K562 (cell line): ENCODE data around the gene CUL2. TPM values are rescaled to one million over a fixed set of nuclear protein-coding genes. Genes with fewer than 3 reads are reported as not detected.
A peak's percentile ranks its signal among the peaks of the same experiment; 100 is the strongest.

Source experiments
- ATAC-seq: fragments of 200-7000 bp; cut with Tn5 transposase; 3 replicates; pipeline ENCODE4 v1.9.1; 2020; ENCODE audit warnings: moderate library complexity
- BruUV-seq: library from RNA; stranded (reverse); fragments of 400-500 nt; replicated peaks from 2 replicates; lab custom pipeline; 2021; lab: Mats Ljungman, UMichigan
- CTCF ChIA-PET: fragments of 300-600 bp; formaldehyde crosslinking; extraction: SDS; loops from one replicate; lab custom pipeline; 2021; ENCODE audit warnings: low intra/inter-chr PET ratio; lab: Yijun Ruan, JAX
- POLR2A ChIA-PET: fragments of 300-600, 350-650 bp; sonication (Branson Sonifier 250); formaldehyde crosslinking; extraction: SDS; loops from one replicate; lab custom pipeline; 2021; ENCODE audit warnings: antibody characterized with exemption, inconsistent platforms; lab: Yijun Ruan, JAX
- DNase-seq, 4 experiments: peaks; one replicate each; pipeline versions ENCODE4 v3.0.0 to v3.0.0-alpha.2; 2011 to 2018; ENCODE audit warnings: low spot score in 3 of 4, mixed read lengths in 3 of 4; ENCODE audit errors: extremely low read depth in 1 of 4
- FAIRE-seq: peaks from 2 replicates; lab custom pipeline; 2011; peaks lifted over from hg19 to GRCh38; lab: Jason Lieb, UNC
- H2AFZ ChIP-seq: 2 replicates; pipeline ENCODE4 v1.6.0; 2011; ENCODE audit warnings: low read depth, low read length, control low read depth, inconsistent platforms
- H3K27ac ChIP-seq: fragments of 200-600 bp; 3 replicates; pipeline ENCODE4 v1.8.0; 2011; ENCODE audit warnings: low read depth, mild to moderate bottlenecking, control low read depth, inconsistent platforms, low read length, moderate library complexity, mixed read lengths; ENCODE audit errors: extremely low read depth
- H3K27me3 ChIP-seq, 2 experiments: fragments of 300-600 bp in 1 of 2; 2 replicates in 1 of 2; 3 replicates in 1 of 2; pipeline versions ENCODE4 v1.6.0 to v1.8.0; 2011; ENCODE audit warnings: inconsistent platforms in 2 of 2, low read length in 2 of 2, mild to moderate bottlenecking in 1 of 2, mixed read lengths in 1 of 2, moderate library complexity in 1 of 2; ENCODE audit not compliant: control insufficient read depth in 2 of 2, insufficient read depth in 2 of 2
- H3K36me3 ChIP-seq: fragments of 300-600 bp; 3 replicates; pipeline ENCODE4 v1.8.0; 2011; ENCODE audit warnings: mild to moderate bottlenecking, low read length, inconsistent platforms; ENCODE audit not compliant: control insufficient read depth, insufficient read depth
- H3K4me1 ChIP-seq, 2 experiments: fragments of 200-600 bp in 1 of 2; replicated peaks in 1 of 2; 2 replicates in 1 of 2; 3 replicates in 1 of 2; pipeline versions ENCODE4 v1.5.1 to v1.8.0; 2011; ENCODE audit warnings: inconsistent platforms in 2 of 2, low read length in 2 of 2, mild to moderate bottlenecking in 1 of 2, mixed read lengths in 1 of 2, moderate library complexity in 1 of 2; ENCODE audit not compliant: control insufficient read depth in 2 of 2, insufficient read depth in 2 of 2
- H3K4me2 ChIP-seq: 2 replicates; pipeline ENCODE4 v1.6.1; 2011; ENCODE audit warnings: low read length, control low read depth, inconsistent platforms, mixed read lengths; ENCODE audit not compliant: insufficient read depth
- H3K4me3 ChIP-seq: fragments of 200-600 bp; sonication (generic), shearing (Covaris generic); 2 replicates; pipeline ENCODE4 v1.5.1; 2016; ENCODE audit warnings: control low read depth, inconsistent platforms
- H3K79me2 ChIP-seq: fragments of 200-600 bp; 3 replicates; pipeline ENCODE4 v1.8.0; 2011; ENCODE audit warnings: low read length, inconsistent platforms; ENCODE audit not compliant: control insufficient read depth, insufficient read depth
- H3K9ac ChIP-seq, 2 experiments: 2 replicates each; pipeline versions ENCODE4 v1.6.0 to v1.6.1; 2011; ENCODE audit warnings: low read depth in 2 of 2, low read length in 2 of 2, control low read depth in 1 of 2, inconsistent platforms in 1 of 2, mild to moderate bottlenecking in 1 of 2, mixed read lengths in 1 of 2; ENCODE audit not compliant: insufficient read depth in 1 of 2
- H3K9me1 ChIP-seq: one replicate; pipeline ENCODE4 v1.6.0; 2011; ENCODE audit warnings: inconsistent platforms, mild to moderate bottlenecking, low read length, moderate library complexity; ENCODE audit not compliant: control insufficient read depth, insufficient read depth
- H3K9me3 ChIP-seq: replicated peaks from 2 replicates; pipeline ENCODE4 v1.5.1; 2011; ENCODE audit warnings: low read depth, low read length, inconsistent platforms; ENCODE audit not compliant: control insufficient read depth, insufficient read depth
- H4K20me1 ChIP-seq: replicated peaks from 2 replicates; pipeline ENCODE4 v1.6.1; 2011; ENCODE audit warnings: low read length, inconsistent platforms, mixed read lengths; ENCODE audit not compliant: control insufficient read depth, insufficient read depth
- ELF4 ChIP-seq: fragments of 450-650 bp; formaldehyde crosslinking; IDR thresholded peaks from 2 replicates; pipeline ENCODE4 v1.4.0; 2022; ENCODE audit warnings: missing genetic modification characterization
- ZNF830 ChIP-seq: fragments of 250-450 bp; sonication (Bioruptor Pico); IDR thresholded peaks from 2 replicates; pipeline ENCODE4 v1.5.0; 2021; ENCODE audit warnings: mild to moderate bottlenecking
- WGBS: fragments of 100-300 bp; shearing (Covaris generic); methylation state at CpG from one replicate; pipeline ENCODE4 v1.1.6; 2016; ENCODE audit warnings: low coverage, mixed read lengths; ENCODE audit not compliant: insufficient coverage; ENCODE audit errors: missing lambda C conversion rate; 5-methylcytosine and 5-hydroxymethylcytosine counted together
- in situ Hi-C: fragments of 300-500 bp; cut with MboI; formaldehyde crosslinking; loops from 4 replicates; pipeline ENCODE4 v1.15.0; 2018; ENCODE audit warnings: inconsistent platforms, mixed read lengths
- intact Hi-C: fragments of 100-400 bp; cut with micrococcal nuclease; formaldehyde crosslinking; loops from 2 replicates; pipeline ENCODE4 v1.14.2; 2022
- polyA plus RNA-seq, 8 experiments: library from polyadenylated mRNA; depleted of rRNA in 4 of 8; stranded (reverse) in 5 of 8; unstranded in 3 of 8; fragments of >200 nt; fragmentation: Nextera tagmentation in 2 of 8; fragmentation: Illumina TruSeq in 1 of 8; extraction: Ambion mirVana in 2 of 8; extraction: Trizol in 1 of 8; gene quantifications; 2 replicates each; pipeline versions ENCODE4 v1.2.1 to v1.2.3, GENCODE V29; 2011 to 2014; ENCODE audit warnings: inconsistent platforms in 1 of 8, missing spikeins in 1 of 8
- total RNA-seq, 7 experiments: library from RNA; depleted of rRNA in 6 of 7; stranded (reverse); fragments of >200 nt in 6 of 7; fragmentation: Illumina TruSeq in 2 of 7; extraction: Trizol in 2 of 7; gene quantifications; 2 replicates each; pipeline versions ENCODE4 v1.2.1 to v1.2.3, GENCODE V29; 2011 to 2021; ENCODE audit warnings: low replicate concordance in 1 of 7
- TF ChIP-seq, protein P1 (sequence below): fragments of 450-650 bp; IDR thresholded peaks from 2 replicates; pipeline ENCODE4 v1.6.1; 2016; ENCODE audit warnings: low read depth

The CUL2 gene
- total and polyA plus RNA-seq, 9 of the 15 experiments (the other 6 are each of a cell fraction or from before 2014, with no cell fraction given): 17.3 to 46.3 (median 41.2) TPM

- no TSS peak for BruUV-seq
- CTCF ChIA-PET: no interaction called here
- FAIRE-seq: peak; percentile 54
- no peak for TF ChIP-seq ZNF830 (CRISPR knock-in tag)
- TF ChIP-seq, protein P1, sequence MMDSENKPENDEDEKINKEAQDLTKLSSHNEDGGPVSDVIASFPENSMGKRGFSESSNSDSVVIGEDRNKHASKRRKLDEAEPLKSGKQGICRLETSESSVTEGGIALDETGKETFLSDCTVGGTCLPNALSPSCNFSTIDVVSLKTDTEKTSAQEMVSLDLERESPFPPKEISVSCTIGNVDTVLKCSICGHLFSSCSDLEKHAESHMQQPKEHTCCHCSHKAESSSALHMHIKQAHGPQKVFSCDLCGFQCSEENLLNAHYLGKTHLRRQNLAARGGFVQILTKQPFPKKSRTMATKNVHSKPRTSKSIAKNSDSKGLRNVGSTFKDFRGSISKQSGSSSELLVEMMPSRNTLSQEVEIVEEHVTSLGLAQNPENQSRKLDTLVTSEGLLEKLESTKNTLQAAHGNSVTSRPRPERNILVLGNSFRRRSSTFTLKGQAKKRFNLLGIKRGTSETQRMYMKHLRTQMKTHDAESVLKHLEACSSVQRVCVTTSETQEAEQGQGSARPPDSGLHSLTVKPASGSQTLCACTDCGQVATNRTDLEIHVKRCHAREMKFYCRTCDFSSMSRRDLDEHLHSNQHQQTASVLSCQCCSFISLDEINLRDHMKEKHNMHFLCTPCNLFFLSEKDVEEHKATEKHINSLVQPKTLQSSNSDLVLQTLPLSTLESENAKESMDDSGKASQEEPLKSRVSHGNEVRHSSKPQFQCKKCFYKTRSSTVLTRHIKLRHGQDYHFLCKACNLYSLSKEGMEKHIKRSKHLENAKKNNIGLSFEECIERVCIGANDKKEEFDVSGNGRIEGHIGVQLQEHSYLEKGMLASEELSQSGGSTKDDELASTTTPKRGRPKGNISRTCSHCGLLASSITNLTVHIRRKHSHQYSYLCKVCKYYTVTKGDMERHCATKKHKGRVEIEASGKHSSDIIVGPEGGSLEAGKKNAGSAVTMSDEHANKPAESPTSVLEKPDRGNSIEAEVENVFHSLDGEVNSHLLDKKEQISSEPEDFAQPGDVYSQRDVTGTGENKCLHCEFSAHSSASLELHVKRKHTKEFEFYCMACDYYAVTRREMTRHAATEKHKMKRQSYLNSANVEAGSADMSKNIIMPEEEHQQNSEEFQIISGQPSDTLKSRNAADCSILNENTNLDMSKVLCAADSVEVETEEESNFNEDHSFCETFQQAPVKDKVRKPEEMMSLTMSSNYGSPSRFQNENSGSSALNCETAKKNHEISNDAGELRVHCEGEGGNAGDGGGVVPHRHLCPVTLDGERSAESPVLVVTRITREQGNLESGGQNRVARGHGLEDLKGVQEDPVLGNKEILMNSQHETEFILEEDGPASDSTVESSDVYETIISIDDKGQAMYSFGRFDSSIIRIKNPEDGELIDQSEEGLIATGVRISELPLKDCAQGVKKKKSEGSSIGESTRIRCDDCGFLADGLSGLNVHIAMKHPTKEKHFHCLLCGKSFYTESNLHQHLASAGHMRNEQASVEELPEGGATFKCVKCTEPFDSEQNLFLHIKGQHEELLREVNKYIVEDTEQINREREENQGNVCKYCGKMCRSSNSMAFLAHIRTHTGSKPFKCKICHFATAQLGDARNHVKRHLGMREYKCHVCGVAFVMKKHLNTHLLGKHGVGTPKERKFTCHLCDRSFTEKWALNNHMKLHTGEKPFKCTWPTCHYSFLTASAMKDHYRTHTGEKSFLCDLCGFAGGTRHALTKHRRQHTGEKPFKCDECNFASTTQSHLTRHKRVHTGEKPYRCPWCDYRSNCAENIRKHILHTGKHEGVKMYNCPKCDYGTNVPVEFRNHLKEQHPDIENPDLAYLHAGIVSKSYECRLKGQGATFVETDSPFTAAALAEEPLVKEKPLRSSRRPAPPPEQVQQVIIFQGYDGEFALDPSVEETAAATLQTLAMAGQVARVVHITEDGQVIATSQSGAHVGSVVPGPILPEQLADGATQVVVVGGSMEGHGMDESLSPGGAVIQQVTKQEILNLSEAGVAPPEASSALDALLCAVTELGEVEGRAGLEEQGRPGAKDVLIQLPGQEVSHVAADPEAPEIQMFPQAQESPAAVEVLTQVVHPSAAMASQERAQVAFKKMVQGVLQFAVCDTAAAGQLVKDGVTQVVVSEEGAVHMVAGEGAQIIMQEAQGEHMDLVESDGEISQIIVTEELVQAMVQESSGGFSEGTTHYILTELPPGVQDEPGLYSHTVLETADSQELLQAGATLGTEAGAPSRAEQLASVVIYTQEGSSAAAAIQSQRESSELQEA: no peak
- no peak for TF ChIP-seq ELF4
These were observed 101.6 kb downstream of the CUL2 start for GRCh38 chr10:34988397-34989067.

More at GRCh38 chr10:34988397-34989067, 101.6 kb downstream of the CUL2 start:
- Histone ChIP-seq H3K27ac (no peak overlapping the region), H3K9me1 (no peaks in the 10 kb centered on the region), H3K9me3 (0 out of 2 replicates have a peak, but pooled peaks cover 4% of the 10 kb centered on the region), H2AFZ (no peak overlapping the region), H4K20me1 (no peaks in the 10 kb centered on the region), H3K36me3 (no peaks in the 10 kb centered on the region), H3K79me2 (no peaks in the 10 kb centered on the region), H3K27me3 (no peaks in the 10 kb centered on the region), H3K9ac (no peak overlapping the region), H3K4me3 (no peak overlapping the region), H3K4me1 (no peaks in the 10 kb centered on the region), H3K4me2 (no peak overlapping the region)
- no peak for ATAC-seq
- WGBS: 4% methylated on average over 8 of the region's 8 CpGs
- DNase-seq: no peak
- intact Hi-C loops (no loop called here), in situ Hi-C loops (loop anchor here (10.0 kb wide), 1 partner anchor 324 kb away; no protein-coding TSS in a partner anchor)
- POLR2A ChIA-PET: no interaction called here
